GM13976 (cell line): ENCODE measurements around the gene CHCHD6.

Experiments used
- DNase-seq: peaks from one replicate; pipeline ENCODE4 v3.0.0; 2012; ENCODE audit warnings: low spot score
- CTCF ChIP-seq: IDR thresholded peaks from 2 replicates; pipeline ENCODE4 v1.5.1; 2012; ENCODE audit warnings: borderline replicate concordance, mild to moderate bottlenecking; ENCODE audit not compliant: insufficient read depth; ENCODE audit errors: extremely low read depth, missing control alignments, control extremely low read depth
- in situ Hi-C: fragments of 300-500 bp; cut with MboI; formaldehyde crosslinking; loops from one replicate; pipeline ENCODE4 v1.12.0; 2022; ENCODE audit warnings: low sequenced_read_pairs, mixed read lengths, inconsistent platforms; ENCODE audit not compliant: unreplicated experiment

The CHCHD6 gene

GRCh38 chr3:126703512-126704493 is at the start of gene CHCHD6:
Gene CHCHD6 (plus strand): TSS chr3:126704240. CDS start chr3:126704313, 73 bp downstream.
- no peak for TF ChIP-seq CTCF
- in situ Hi-C loops: no loop called here
- peak; percentile 99 for DNase-seq

GRCh38 chr3:126654571-126655383 is 49.3 kb upstream of the CHCHD6 start, which contains the start of gene TXNRD3:
Gene TXNRD3 (minus strand): TSS chr3:126655124.
- peak; percentile 75 for DNase-seq
- in situ Hi-C loops: no loop called here
- TF ChIP-seq CTCF: no peak

- no peak for TF ChIP-seq CTCF
- in situ Hi-C loops: no loop called here
- DNase-seq: no peak
Observed at GRCh38 chr3:126655887-126656286, 48.2 kb upstream of the CHCHD6 start.

GRCh38 chr3:126656371-126657134 is 47.5 kb upstream of the CHCHD6 start:
- no peak for DNase-seq
- no peak for TF ChIP-seq CTCF
- in situ Hi-C loops: no loop called here

- in situ Hi-C loops: no loop called here
- no peak for DNase-seq
- no peak for TF ChIP-seq CTCF
Observed at GRCh38 chr3:126657901-126658300, 46.1 kb upstream of the CHCHD6 start.

GRCh38 chr3:126658584-126658983 is 45.5 kb upstream of the CHCHD6 start:
- in situ Hi-C loops: no loop called here
- DNase-seq: no peak
- no peak for TF ChIP-seq CTCF
